SKM-1 (cell line): ENCODE data around the gene SCGB2B2.
"Not testable (repeated sequence)": the region's sequence is repeated elsewhere in the genome, so short reads cannot be mapped to it uniquely, and the experiment has no call there.

ENCODE experiments used
- DNase-seq: peaks from one replicate; lab custom pipeline; 2025; ENCODE audit not compliant: unreplicated experiment; lab: John Stamatoyannopoulos, UW

Gene SCGB2B2

DNA sequence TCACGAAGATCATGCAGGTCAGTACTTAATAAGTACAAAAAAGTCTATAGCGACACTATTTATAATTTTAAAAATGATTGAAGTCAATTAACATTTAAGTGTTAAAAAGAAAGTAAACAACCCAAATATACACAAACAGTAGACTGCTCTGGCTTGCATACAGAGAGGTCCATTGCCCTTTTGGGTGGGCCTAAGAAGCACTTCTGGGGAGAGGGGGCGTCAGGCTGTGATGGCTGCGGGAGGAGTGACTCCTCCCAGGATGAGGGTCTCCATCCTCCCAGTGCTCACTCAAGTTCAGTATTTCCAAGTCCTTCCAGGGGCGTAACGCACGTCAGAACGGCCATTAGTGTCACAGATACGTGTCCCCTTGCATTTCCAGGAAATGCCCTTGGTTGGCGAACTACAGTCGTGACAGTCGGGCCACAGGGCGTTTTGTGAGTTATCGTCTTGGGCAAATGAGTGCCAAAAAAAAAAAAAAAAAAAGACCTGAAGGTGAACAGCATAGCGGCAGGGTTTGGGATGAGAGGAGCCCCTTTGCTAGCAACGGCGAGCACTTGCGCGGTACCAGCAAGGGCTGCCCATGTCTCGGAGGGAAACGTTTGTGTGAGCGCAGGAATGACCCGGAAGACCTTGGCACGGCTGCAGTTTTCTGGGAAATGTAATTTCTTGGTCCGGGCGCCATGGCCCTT lies at the start of gene SCGB2B2:
SCGB2B2 (minus strand) TSS at position 463 of the 689 bp plus-strand sequence. CDS start 82,596 bp downstream, outside the sequence.
- DNase-seq = peak; percentile 58

DNA sequence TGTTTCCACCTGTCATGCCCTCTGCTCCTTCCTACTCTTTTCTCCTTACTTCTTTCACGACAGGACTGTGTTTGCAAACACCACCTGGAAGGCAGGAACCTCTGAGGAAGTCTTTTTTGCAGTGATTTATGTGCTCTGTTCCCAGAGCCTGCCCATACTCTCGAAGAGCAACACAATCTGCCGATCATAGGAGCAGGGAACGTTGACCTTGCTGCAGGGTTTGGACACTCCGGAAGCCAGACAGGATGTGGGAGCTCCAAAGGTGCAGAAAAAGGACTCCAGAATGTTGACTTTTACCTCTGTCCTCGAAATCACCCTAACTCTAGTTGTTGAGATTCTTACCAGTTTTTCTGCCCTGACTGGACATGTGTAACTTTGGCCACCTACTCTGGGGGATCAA lies 48.4 kb upstream of the SCGB2B2 start:
- DNase-seq = no peak

- no peak for DNase-seq
These were observed 45.4 kb upstream of the SCGB2B2 start for GRCh38 chr19:34722353-34722752.

- no peak for DNase-seq
These were observed 38.4 kb upstream of the SCGB2B2 start for GRCh38 chr19:34715357-34715756.

GRCh38 chr19:34713262-34713637 lies 36.3 kb upstream of the SCGB2B2 start:
- DNase-seq = no peak

DNA sequence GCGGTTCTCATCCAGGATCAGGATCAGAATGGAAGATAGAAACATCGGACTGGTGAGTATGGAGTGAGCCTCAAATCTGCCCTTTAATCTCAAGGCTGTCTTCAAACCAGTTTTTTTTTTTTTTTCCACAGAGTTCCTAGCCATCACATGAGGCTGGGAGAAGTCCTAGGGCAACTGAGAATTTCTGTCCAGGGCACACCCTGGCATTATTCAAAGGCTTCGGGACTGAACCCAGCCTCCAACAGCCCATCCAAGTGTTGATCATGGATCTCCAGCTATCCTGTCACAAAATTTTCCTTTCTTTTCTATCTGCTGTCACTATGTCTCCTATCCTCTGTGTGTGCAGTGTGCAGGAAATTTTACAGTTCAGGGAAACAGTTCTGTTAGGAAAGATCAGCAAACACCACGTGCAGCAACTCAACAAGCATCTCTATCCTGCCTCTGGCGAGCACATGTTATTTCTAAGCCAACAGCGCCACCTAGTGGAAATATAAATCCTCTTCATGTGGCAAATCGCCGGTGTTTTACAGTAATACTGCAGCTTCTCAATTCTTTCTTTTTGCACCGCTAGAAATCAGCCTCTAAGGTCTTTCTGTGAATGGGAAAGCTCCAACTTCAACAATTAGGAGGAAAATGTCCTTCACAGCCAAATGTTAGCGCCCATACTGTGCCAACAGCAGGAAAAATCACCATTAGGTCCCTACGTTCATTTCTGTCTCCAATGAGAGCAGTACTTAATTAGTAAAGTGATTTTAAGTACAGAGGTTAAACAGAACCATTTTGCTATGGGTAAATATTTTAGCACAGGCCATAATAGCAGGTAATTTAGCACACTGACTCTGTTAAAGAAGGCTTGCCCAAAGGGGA lies 35.7 kb upstream of the SCGB2B2 start:
- DNase-seq = peak; percentile 29

- DNase-seq = no peak
These were observed 34.9 kb upstream of the SCGB2B2 start for GRCh38 chr19:34711890-34712289.

DNA sequence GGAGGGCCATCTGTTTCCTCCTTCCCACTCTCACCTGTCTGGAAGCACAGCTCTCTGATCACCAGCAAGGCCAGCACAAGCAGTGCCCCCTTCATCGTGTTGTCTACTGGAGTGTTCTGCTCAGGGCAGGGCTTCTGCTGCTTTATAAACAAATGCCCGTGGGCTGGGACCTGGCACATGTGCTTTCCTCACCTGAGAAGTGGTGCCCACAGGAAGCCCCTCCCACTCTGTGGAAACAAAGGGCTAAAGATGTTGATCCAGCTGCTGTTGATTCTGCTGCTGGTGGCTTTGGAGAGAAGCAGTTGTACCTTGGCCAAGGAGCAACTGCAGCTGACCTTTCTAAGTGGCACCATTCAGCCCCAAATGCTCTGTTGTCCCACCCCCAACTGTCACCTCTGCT lies 30.7 kb upstream of the SCGB2B2 start:
- no peak for DNase-seq

DNA sequence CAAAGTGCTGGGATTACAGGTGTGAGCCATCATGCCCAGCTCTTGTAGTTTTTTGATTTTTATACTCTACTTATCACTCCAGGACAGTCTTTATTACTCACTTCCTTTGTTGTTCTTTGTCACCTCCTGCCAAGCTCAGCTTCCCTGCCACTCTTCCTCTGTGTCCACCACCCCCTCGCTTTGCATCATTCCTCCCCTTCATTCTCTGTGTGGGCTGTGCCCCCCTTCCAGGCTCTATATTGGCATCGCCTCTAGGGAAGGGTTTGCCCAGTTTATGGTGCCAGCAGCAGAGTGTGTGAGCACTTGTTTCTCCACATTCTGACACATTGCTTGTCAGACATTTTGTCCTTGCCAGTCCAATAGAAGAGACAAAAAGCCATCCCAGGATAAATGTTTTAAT lies 15.6 kb upstream of the SCGB2B2 start:
- DNase-seq = no peak

DNA sequence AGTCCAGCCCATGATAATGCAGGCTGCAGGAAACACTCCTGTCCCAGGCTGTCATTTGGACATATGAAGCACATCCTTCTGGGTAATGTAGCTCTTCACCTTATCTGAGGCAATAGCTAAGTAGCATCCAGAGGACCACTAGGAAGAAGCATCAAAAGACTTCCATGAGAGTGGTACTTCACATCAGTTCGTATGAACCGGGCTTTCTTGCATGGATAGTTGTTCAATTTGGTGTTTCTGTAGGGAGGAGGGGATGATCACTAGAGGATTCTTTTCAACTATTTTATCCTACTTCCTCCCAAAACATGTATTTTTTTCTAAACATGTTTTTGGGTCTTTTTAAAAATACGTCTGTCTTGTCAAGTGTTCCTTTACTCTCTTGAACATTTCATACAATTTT lies 13.4 kb upstream of the SCGB2B2 start:
- DNase-seq = no peak

- no peak for DNase-seq
These were observed 11.6 kb upstream of the SCGB2B2 start for GRCh38 chr19:34688592-34688991.

DNA sequence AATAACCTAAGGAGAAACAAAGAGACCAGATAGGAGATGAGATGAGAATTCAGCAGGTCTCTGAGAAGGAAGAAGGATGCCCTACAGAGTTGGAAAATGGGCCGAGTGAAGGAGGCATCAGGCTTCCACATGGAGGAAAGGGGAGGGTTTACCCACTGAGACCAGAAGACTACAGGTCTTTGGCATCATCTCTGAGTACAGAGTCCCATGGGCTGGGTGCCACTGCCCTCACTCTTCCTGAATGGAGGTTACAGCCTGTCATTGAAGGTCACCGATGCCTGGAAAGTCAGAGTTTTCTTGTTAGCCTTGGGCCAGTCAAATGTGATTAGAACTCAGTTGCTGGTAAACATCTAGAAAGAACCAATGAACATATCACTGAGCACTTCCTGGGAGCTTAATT lies 10.4 kb upstream of the SCGB2B2 start:
- DNase-seq = no peak

DNA sequence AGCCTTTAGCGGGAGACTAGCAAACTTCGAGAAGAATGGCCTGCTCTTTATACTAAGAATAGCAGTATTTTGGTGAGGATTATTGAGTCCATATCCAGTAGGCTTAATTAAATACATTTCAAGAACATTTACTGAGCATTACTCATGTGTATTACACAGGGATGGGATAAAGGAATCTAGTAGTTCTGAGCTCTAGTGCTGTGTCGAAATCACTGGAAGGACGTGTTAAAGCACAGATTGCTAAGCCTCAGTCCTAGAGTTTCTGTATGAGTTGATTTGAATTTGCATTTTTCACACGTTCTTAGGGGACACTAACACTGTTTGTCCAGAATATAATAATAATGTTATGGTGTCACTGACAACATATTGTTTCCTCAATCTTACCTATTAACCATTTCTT lies 9.5 kb upstream of the SCGB2B2 start:
- no peak for DNase-seq

GRCh38 chr19:34685266-34685665 lies 8.3 kb upstream of the SCGB2B2 start:
- DNase-seq = not testable (repeated sequence)

- DNase-seq = no peak
These were observed 4.5 kb upstream of the SCGB2B2 start for GRCh38 chr19:34681478-34681877.

DNA sequence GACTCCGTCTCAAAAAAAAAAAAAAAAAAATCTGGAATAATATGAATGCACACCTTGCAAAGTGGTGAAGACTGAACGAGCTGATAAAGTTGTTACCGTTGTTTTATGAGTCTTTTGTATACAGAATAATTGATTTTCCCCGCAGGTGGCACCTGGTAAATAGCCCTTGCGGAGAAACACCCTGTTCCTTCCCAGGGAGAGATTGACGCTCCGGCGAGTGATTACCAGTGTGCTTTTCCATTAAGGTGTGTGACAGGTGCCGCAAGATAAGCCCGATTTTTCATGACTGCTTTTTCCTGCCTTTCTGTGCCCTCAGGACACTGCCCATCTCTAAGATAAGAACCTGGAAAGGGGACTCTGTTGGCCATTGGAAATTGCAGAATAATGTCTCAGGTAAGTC lies 1.5 kb upstream of the SCGB2B2 start:
- no peak for DNase-seq

- no peak for DNase-seq
These were observed 1.1 kb upstream of the SCGB2B2 start for GRCh38 chr19:34678085-34678412.

GRCh38 chr19:34677386-34678084 lies 576 bp upstream of the SCGB2B2 start, which contains the start of gene ZNF302:
Gene ZNF302, plus strand, starts transcription at chr19:34677678. Its CDS starts 1,127 bp downstream, at chr19:34678805.
- DNase-seq = peak; percentile 75

DNA sequence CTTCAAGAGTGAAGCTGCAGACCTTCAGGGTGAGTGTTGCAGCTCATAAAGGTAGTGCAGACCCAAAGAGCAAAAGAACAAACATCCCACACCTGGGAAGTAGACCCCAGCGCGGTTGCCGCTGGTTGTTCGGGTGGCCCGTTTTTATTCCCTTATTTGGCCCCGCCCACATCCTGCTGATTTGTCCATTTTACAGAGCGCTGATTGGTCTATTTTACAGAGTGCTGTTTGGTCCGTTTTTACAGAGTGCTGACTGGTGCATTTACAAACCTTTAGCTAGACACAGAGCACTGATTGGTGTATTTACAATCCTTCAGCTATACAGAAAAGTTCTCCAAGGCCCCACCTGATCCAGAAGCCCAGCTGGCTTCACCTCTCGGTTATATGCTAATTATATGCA lies 1.0 kb downstream of the SCGB2B2 start:
- no peak for DNase-seq

DNA sequence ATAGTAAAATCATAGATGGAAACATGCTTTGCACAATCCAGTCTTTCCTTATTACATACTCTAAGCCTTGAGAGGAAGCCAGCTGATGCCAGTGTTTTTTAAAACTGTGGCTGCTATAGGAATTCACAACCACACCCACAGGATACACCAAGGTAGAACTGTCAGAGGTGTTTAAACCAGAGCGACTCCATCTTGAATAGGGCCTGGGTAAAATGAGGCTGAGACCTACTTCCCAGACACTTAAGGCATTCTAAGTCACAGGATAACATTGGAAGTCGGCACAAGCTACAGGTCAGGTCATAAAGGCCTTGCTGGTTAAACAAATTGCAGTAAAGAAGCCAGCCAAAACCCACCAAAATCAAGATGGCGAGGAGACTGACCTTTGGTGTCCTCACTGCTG lies 1.7 kb downstream of the SCGB2B2 start:
- DNase-seq = no peak

- no peak for DNase-seq
These were observed 3.4 kb downstream of the SCGB2B2 start for GRCh38 chr19:34673590-34673989.

DNA sequence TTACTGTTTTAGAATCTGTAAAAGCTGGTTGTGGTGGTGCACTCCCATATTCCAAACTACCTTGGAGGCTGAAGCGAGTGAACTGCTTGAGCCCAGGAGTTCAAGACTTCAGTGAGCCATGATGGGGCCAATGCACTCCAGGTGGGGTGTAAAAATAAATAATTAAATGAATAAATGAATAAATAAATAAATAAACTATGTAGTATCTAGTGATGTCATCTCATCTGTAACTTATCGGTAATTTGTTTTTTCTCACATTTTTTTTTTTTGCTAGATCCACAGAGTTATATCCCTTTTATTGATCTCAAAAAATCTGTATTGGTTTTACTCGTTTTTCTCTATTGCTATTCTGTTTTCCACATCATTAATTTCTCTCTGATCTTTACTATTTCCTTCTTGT lies 5.0 kb downstream of the SCGB2B2 start:
- DNase-seq = no peak
